H1 (cell line): Measurements from ENCODE around the gene CPLANE1. TPM values are rescaled to one million over a fixed set of nuclear protein-coding genes. Genes with fewer than 3 reads are reported as not detected.

Experiments
- ASH2L ChIP-seq: fragments of 200-600, 300-600 bp; sonication (generic); IDR thresholded peaks from one replicate; pipeline ENCODE4 v1.7.1; 2017; ENCODE audit warnings: low read length
- CTCF ChIP-seq, 3 experiments: IDR thresholded peaks; 1 replicate in 2 of 3; 2 replicates in 1 of 3; pipeline versions ENCODE4 v1.5.1 to v1.6.1; 2011; ENCODE audit warnings: low read length in 3 of 3, mild to moderate bottlenecking in 3 of 3, inconsistent platforms in 2 of 3, low read depth in 1 of 3, moderate library complexity in 1 of 3; ENCODE audit not compliant: insufficient read depth in 1 of 3; ENCODE audit errors: control extremely low read depth in 1 of 3
- EZH2 ChIP-seq: fragments of 200-600 bp; sonication (generic); IDR thresholded peaks from 2 replicates; pipeline ENCODE4 v1.7.1; 2012; ENCODE audit warnings: low read depth, mild to moderate bottlenecking, moderate library complexity, low read length, inconsistent platforms; ENCODE audit not compliant: severe bottlenecking
- FOSL1 ChIP-seq: IDR thresholded peaks from 2 replicates; pipeline ENCODE4 v1.6.1; 2011; ENCODE audit warnings: mild to moderate bottlenecking, low read depth, low read length, moderate library complexity; ENCODE audit not compliant: insufficient read depth
- GABPA ChIP-seq: IDR thresholded peaks from 2 replicates; pipeline ENCODE4 v1.6.1; 2011; ENCODE audit warnings: mild to moderate bottlenecking, low read length, moderate library complexity, borderline replicate concordance; ENCODE audit not compliant: insufficient read depth
- MAX ChIP-seq: IDR thresholded peaks from 2 replicates; pipeline ENCODE4 v1.6.1; 2012; ENCODE audit warnings: inconsistent platforms
- NANOG ChIP-seq: IDR thresholded peaks from 2 replicates; pipeline ENCODE4 v1.6.1; 2011; ENCODE audit warnings: low read length, low read depth, mild to moderate bottlenecking, inconsistent platforms; ENCODE audit not compliant: insufficient read depth, poor library complexity, severe bottlenecking
- NRF1 ChIP-seq: IDR thresholded peaks from 2 replicates; pipeline ENCODE4 v1.6.1; 2011; ENCODE audit warnings: mild to moderate bottlenecking, low read depth, low read length, improper control_type of control experiment
- PHF8 ChIP-seq: fragments of 200-600 bp; sonication (generic); conservative IDR thresholded peaks from 2 replicates; pipeline ENCODE4 v1.7.1; 2012; ENCODE audit warnings: low read depth, mild to moderate bottlenecking, inconsistent platforms, low read length, moderate library complexity
- POU5F1 ChIP-seq: IDR thresholded peaks from 2 replicates; pipeline ENCODE4 v1.6.1; 2011; ENCODE audit warnings: low read depth, mild to moderate bottlenecking, low read length, moderate library complexity
- RBBP5 ChIP-seq: IDR thresholded peaks from 2 replicates; pipeline ENCODE4 v1.7.1; 2012; ENCODE audit warnings: low read depth, mild to moderate bottlenecking, inconsistent platforms, low read length, moderate library complexity, borderline replicate concordance
- SAP30 ChIP-seq: fragments of 300-600 bp; sonication (generic); IDR thresholded peaks from 2 replicates; pipeline ENCODE4 v1.7.1; 2012; ENCODE audit warnings: low read length, moderate library complexity, mild to moderate bottlenecking, inconsistent platforms; ENCODE audit not compliant: insufficient read depth, insufficient replicate concordance
- SIRT6 ChIP-seq: IDR thresholded peaks from one replicate; pipeline ENCODE4 v1.7.1; 2012; ENCODE audit warnings: low read length, inconsistent platforms
- SIX5 ChIP-seq: IDR thresholded peaks from 2 replicates; pipeline ENCODE4 v1.6.1; 2011; ENCODE audit warnings: mild to moderate bottlenecking, low read depth, low read length
- SP4 ChIP-seq: IDR thresholded peaks from 2 replicates; pipeline ENCODE4 v1.6.1; 2012; ENCODE audit warnings: low read length, inconsistent platforms
- TAF1 ChIP-seq: IDR thresholded peaks from 2 replicates; pipeline ENCODE4 v1.6.1; 2011; ENCODE audit warnings: mild to moderate bottlenecking, low read depth, low read length
- TEAD4 ChIP-seq: IDR thresholded peaks from 2 replicates; pipeline ENCODE4 v1.6.1; 2012; ENCODE audit warnings: low read depth, low read length, inconsistent platforms, mixed read lengths
- USF2 ChIP-seq: IDR thresholded peaks from 2 replicates; pipeline ENCODE4 v1.6.1; 2011; ENCODE audit warnings: low read length, improper control_type of control experiment
- YY1 ChIP-seq: IDR thresholded peaks from 2 replicates; pipeline ENCODE4 v1.6.1; 2011; ENCODE audit warnings: low read depth, mild to moderate bottlenecking, low read length
- ZNF274 ChIP-seq: IDR thresholded peaks from 2 replicates; pipeline ENCODE4 v1.7.0; 2012; ENCODE audit warnings: low read length, borderline replicate concordance; ENCODE audit errors: extremely low read depth
- polyA plus RNA-seq, 7 experiments: library from polyadenylated mRNA; depleted of rRNA in 3 of 7; stranded (reverse) in 5 of 7; unstranded in 2 of 7; fragments of >200 nt in 5 of 7; fragments of 200-250 nt in 2 of 7; gene quantifications; 1 replicate in 5 of 7; 2 replicates in 1 of 7; 4 replicates in 1 of 7; pipeline versions ENCODE4 v1.2.1 to v1.2.3, GENCODE V29; 2011 to 2013; ENCODE audit warnings: missing spikeins in 2 of 7, mixed read lengths in 2 of 7
- total RNA-seq: library from RNA; stranded (reverse); fragmentation: NEBNext Ultra II Directional; extraction: Animal tissue kit (Norgen Biotek cat#: 25700); gene quantifications from 2 replicates; pipeline ENCODE4 v1.2.1, GENCODE V29; 2021

The CPLANE1 gene
- total and polyA plus RNA-seq, 2 of the 8 experiments (the other 6 are each of a cell fraction or from before 2014, with no cell fraction given), result 2.2 to 8.8 TPM

GRCh38 chr5:37248970-37249814, at the start of gene CPLANE1 (continued):
- TF ChIP-seq USF2 (no peak), TEAD4 (no peak), SIRT6 (no peak), POU5F1 (no peak), GABPA (no peak), FOSL1 (no peak; the same call in 1 of the 2 replicates), NANOG (no peak), PHF8 (peak; percentile 77), EZH2 (no peak), MAX (peak; percentile 50; the same call in 1 of the 2 replicates), ZNF274 (no peak), SP4 (no peak), CTCF (IDR thresholded peaks at IDR 0.05; ENCODE audit: control extremely low read depth in 1 of 3, insufficient read depth in 1 of 3, low read depth in 1 of 3, low read length in 3 of 3) (peak; percentile 0 to 20 (median 2); a peak in 2 of 4 replicates), NRF1 (0 out of 2 replicates have a peak, but pooled peaks have one; percentile 5), YY1 (peak; percentile 63; the same call in 1 of the 2 replicates), SAP30 (peak; percentile 58), RBBP5 (peak; percentile 79; the same call in 1 of the 2 replicates), ASH2L (peak; percentile 90), SIX5 (no peak), TAF1 (peak; percentile 83)
